Astrocyte of the hippocampus (primary cell): Measurements from ENCODE around the gene HNRNPUL1.
A peak's percentile ranks its signal among the peaks of the same experiment; 100 is the strongest.

Experiments
- DNase-seq: peaks from one replicate; pipeline ENCODE4 v3.0.0; 2011; ENCODE audit warnings: low read depth, low spot score

The HNRNPUL1 gene

GRCh38 chr19:41234512-41235168 is 29.5 kb upstream of the HNRNPUL1 start:
- DNase-seq, result no peak

- no peak for DNase-seq
Measured at GRCh38 chr19:41235480-41235879, 28.7 kb upstream of the HNRNPUL1 start.

- DNase-seq, result no peak
Measured at GRCh38 chr19:41238244-41238643, 25.9 kb upstream of the HNRNPUL1 start.

- DNase-seq, result no peak
Measured at GRCh38 chr19:41239363-41239762, 24.8 kb upstream of the HNRNPUL1 start.

- no peak for DNase-seq
Measured at GRCh38 chr19:41239961-41240574, 24.1 kb upstream of the HNRNPUL1 start.

- no peak for DNase-seq
Measured at GRCh38 chr19:41241859-41242258, 22.3 kb upstream of the HNRNPUL1 start.

GRCh38 chr19:41244117-41244516 is 20.1 kb upstream of the HNRNPUL1 start:
- no peak for DNase-seq

- DNase-seq, result no peak
Measured at GRCh38 chr19:41245843-41246242, 18.3 kb upstream of the HNRNPUL1 start.

- DNase-seq, result no peak
Measured at GRCh38 chr19:41248895-41249294, 15.3 kb upstream of the HNRNPUL1 start.

- DNase-seq, result no peak
Measured at GRCh38 chr19:41249707-41250423, 14.3 kb upstream of the HNRNPUL1 start.

GRCh38 chr19:41253660-41254059 is 10.5 kb upstream of the HNRNPUL1 start:
- no peak for DNase-seq

GRCh38 chr19:41255171-41255570 is 9.0 kb upstream of the HNRNPUL1 start:
- no peak for DNase-seq

- DNase-seq, result no peak
Measured at GRCh38 chr19:41261474-41262190, 2.5 kb upstream of the HNRNPUL1 start.

- no peak for DNase-seq
Measured at GRCh38 chr19:41263042-41263849, 926 bp upstream of the HNRNPUL1 start.

GRCh38 chr19:41264581-41265394 is 616 bp downstream of the HNRNPUL1 start:
- DNase-seq, result peak; percentile 65

- DNase-seq, result peak; percentile 55
Measured at GRCh38 chr19:41265395-41266153, 1.4 kb downstream of the HNRNPUL1 start.

- no peak for DNase-seq
Measured at GRCh38 chr19:41269055-41269454, 4.9 kb downstream of the HNRNPUL1 start.

GRCh38 chr19:41269571-41269970 is 5.4 kb downstream of the HNRNPUL1 start:
- no peak for DNase-seq

GRCh38 chr19:41273076-41273475 is 8.9 kb downstream of the HNRNPUL1 start:
- DNase-seq, result no peak

- DNase-seq, result no peak
Measured at GRCh38 chr19:41274802-41275201, 10.6 kb downstream of the HNRNPUL1 start.
